Lower leg skin (tissue), 3 donors: ENCODE data around the gene NPY2R.

ENCODE experiments used
- CTCF ChIP-seq, 3 donors: fragments of 450-650 bp; IDR thresholded peaks; one replicate each; pipeline ENCODE4 v1.5.1; 2016; ENCODE audit warnings: antibody characterized with exemption in 3 of 3, mild to moderate bottlenecking in 3 of 3, moderate library complexity in 2 of 3
- POLR2A ChIP-seq, 2 donors: fragments of 450-650 bp; IDR thresholded peaks; one replicate each; pipeline ENCODE4 v1.6.1; 2016 to 2017; ENCODE audit warnings: antibody characterized with exemption in 2 of 2, mild to moderate bottlenecking in 1 of 2, moderate library complexity in 1 of 2

- TF ChIP-seq CTCF (IDR thresholded peaks at IDR 0.05) (no peak), POLR2A (IDR thresholded peaks at IDR 0.05) (no peak)
These were observed 33.2 kb downstream of the NPY2R start for GRCh38 chr4:155241664-155242063.
